Bone marrow (tissue), 2 donors: ENCODE results near the gene C2CD5.
A peak's percentile ranks its signal among the peaks of the same experiment; 100 is the strongest.
"Not testable (repeated sequence)": the region's sequence is repeated elsewhere in the genome, so short reads cannot be mapped to it uniquely, and the experiment has no call there.

ENCODE experiments used
- DNase-seq, 2 donors: peaks; one replicate each; lab custom pipeline; 2025; lab: John Stamatoyannopoulos, UW

The C2CD5 gene, protein sequence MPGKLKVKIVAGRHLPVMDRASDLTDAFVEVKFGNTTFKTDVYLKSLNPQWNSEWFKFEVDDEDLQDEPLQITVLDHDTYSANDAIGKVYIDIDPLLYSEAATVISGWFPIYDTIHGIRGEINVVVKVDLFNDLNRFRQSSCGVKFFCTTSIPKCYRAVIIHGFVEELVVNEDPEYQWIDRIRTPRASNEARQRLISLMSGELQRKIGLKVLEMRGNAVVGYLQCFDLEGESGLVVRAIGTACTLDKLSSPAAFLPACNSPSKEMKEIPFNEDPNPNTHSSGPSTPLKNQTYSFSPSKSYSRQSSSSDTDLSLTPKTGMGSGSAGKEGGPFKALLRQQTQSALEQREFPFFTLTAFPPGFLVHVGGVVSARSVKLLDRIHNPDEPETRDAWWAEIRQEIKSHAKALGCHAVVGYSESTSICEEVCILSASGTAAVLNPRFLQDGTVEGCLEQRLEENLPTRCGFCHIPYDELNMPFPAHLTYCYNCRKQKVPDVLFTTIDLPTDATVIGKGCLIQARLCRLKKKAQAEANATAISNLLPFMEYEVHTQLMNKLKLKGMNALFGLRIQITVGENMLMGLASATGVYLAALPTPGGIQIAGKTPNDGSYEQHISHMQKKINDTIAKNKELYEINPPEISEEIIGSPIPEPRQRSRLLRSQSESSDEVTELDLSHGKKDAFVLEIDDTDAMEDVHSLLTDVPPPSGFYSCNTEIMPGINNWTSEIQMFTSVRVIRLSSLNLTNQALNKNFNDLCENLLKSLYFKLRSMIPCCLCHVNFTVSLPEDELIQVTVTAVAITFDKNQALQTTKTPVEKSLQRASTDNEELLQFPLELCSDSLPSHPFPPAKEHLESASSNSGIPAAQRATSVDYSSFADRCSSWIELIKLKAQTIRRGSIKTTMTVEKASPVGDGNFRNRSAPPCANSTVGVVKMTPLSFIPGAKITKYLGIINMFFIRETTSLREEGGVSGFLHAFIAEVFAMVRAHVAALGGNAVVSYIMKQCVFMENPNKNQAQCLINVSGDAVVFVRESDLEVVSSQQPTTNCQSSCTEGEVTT

GRCh38 chr12:22544038-22544979 is at the start of gene C2CD5:
TSS of gene C2CD5 (minus strand) at chr12:22544542. CDS start at chr12:22544150, 392 bp downstream.
- peak; percentile 81 to 94 for DNase-seq

DNA sequence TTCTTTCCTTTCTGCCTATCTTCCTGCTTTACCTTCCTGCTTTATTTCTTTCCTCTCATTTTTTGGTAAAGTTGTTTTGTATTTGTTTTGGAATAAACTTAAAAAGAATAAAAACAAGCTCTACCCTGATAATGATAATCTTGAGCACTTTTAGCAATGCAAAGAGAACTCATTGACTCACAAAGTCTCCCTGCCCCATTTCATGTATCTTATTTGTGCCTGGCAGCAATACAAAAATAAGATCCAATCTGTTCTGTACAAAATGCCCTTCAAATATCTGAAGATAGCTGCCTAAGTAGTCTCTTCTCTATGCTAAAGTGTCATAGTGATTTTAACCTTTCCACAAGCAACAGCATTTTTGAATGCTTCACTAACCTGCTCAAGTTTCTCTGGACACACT is 49.5 kb upstream of the C2CD5 start:
- no peak for DNase-seq

DNA sequence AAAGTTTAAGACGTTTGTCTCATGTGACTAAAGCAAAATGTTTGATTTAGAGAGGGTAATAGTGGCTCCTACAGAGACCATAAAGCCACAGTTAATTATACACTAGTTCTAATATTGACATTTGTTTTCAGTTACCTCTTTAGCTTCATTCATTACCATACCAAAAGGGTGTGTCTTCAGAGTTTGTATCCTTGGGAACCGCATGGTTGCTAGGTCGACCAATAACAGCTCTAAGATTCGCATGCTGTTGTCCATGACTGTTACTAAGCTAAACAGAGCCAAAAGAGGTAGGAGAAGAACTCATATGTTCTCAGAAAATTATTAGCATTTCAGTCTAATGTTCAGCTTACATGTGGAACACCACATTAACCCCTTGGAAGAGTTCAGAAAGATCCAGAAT is 44.5 kb upstream of the C2CD5 start:
- no peak for DNase-seq

DNA sequence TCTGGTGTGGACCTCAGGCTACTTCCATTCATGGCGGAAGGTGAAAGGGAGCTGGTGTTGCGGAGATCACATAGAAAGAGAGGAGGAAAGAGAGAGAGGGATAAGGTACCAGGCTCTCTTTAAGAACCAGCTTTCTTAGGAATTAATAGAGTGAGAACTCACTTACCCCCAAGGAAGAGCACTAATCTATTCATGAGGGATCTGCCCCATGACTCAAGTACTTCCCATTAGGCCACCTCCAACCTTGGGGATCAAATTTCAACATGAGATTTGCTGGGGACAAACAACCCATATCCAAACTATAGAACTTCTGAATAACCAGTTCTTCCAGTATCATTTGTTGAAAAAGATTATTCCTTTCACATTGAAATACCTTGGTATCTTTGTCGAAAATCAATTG is 34.0 kb upstream of the C2CD5 start:
- DNase-seq, result no peak

- no peak for DNase-seq
These were observed 33.3 kb upstream of the C2CD5 start for GRCh38 chr12:22577667-22578066.

DNA sequence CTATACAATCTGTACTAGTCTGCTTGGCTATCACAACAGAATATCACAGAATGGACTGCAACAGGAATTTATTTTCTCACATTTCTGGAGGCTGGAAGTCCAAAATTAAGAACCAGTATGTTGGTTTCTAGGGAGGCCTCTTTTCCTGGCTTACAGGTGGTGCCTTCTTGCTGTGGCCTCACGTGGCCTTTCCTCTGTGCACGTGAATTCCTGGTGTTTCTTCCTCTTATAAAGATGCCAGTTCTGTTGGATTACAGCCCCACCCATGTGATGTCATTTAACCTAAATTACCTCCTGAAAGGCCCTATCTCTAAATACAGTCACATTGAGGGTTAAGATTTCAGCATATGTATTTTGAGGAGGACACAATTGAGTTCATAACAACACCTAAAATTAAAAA is 32.1 kb upstream of the C2CD5 start:
- no peak for DNase-seq

DNA sequence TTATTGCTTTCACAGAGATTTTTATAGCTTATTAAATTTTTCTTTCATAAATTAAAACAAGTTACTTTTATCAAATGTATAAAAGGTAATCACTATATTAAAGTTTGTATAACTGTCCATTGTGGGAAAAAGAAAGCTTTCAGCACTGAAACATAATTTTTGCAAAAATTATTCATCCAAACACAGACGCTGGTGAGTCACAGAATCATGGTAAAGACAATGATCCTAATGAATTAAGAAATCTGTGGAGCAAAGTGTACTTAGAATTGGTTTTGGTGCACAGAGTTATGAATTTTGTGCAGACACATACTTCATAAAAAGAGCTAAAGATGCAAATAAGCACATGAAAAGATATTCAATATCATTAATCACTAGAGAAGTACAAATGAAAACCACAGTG is 31.7 kb upstream of the C2CD5 start:
- no peak for DNase-seq

DNA sequence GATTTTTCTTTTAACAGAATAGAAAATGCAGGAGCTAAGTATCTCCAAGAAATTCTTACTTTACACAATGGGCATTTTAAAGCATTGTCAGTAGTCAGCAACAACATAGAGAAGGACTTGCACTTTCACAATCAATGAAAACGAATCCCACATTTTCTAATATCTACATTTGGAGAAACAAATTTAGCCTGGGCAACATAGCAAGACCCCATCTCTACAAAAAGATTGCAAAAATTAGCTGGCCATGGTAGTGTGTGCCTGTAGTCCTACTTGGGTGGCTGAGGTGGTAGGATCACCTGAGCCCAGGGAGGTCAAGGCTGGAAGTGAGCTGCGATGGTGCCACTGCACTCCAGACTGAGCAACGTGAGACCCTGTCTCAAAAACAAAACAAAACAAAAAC is 30.6 kb upstream of the C2CD5 start:
- DNase-seq, result no peak

- DNase-seq, result no peak
These were observed 28.8 kb upstream of the C2CD5 start for GRCh38 chr12:22573181-22573580.

- no peak for DNase-seq
These were observed 24.9 kb upstream of the C2CD5 start for GRCh38 chr12:22569253-22569652.

- no peak for DNase-seq
These were observed 18.0 kb upstream of the C2CD5 start for GRCh38 chr12:22562036-22563028.

GRCh38 chr12:22554750-22555149 is 10.4 kb upstream of the C2CD5 start:
- not testable (repeated sequence) for DNase-seq

DNA sequence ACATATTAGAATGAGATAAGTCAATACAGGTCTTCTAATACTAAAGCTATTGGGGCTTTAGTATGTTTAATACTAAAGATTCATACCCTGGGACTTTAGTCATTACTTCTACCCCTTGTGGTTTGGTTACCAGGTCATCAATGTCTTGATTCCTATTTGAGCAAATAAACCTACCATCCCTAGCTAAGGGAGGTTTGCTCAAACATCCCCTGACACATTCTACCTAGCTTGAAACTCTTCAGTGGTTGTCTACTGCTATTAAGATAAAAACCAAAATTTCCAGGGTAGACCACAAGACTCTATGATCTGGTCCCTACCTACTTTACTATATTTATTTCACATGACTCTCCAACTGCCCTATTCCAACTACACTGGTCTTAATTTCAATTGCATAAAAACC is 7.3 kb upstream of the C2CD5 start:
- no peak for DNase-seq

- DNase-seq, result no peak
These were observed 913 bp upstream of the C2CD5 start for GRCh38 chr12:22545255-22545654.

DNA sequence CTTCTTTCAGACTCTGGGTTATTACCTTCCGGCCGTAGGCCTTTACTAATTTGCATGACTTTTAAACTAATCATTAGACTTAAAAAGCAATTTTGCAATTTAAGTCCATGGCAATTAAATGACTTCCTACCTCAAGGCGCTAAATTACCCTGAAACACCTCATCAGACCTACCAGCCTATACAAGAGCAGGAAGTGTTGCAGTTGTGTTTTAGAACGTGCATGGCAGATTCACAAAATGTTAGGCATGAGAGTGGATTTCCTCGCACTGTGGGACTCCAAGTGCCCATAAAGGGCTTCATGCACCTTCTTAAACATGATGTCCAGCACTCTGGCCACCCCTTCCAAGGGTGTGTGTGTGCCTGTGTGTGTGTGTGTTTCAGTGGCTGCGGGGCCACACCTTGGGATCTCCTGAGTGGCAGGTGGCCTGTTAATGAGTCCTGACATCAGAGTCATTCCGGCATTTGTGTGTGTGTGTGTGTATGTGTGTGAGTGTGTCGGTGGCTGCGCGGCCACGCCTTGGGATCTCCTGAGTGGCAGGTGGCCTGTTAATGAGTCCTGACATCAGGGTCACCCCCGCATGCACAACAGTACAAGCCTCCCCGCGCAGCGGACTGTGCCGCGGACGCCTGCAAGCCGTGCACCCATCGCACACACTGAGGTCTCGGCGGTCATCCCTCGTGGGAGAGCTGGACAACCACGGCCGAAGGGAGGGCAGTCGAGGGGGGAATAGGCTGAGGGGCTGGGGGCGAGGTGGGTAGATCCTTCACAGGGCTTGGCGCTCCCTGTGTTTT is 900 bp downstream of the C2CD5 start:
- DNase-seq, result peak in 1 of 2 donors; percentile 1

DNA sequence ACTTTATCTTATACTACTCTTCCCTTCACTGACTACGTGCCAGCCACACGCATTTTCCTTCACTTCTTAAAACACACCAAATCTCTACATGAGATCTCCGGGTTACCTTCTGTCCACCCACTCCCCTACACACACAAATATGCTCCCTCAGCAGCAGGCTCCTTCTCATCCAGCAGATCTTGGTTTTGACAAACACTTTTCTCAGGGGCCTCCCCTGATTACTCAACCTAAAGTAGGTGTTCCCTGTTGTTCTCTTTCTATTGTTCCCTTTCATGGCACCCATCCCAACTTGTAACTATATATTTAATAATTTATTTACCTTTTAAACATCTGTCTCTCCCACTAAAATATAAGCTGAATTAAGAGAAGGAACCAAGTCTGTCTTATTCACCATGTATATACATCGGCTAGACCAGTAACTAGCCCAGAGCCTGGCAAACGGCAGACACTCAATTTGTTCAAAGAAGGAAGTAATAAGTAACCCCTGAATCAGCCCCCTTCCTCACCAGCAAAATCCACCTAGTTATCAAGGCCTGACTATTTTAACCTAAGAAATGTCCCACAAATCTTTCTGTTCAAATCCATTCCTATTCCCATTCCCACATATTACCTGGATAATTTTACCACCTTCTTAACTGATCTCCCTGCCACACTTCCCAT is 2.7 kb downstream of the C2CD5 start:
- DNase-seq, result no peak

DNA sequence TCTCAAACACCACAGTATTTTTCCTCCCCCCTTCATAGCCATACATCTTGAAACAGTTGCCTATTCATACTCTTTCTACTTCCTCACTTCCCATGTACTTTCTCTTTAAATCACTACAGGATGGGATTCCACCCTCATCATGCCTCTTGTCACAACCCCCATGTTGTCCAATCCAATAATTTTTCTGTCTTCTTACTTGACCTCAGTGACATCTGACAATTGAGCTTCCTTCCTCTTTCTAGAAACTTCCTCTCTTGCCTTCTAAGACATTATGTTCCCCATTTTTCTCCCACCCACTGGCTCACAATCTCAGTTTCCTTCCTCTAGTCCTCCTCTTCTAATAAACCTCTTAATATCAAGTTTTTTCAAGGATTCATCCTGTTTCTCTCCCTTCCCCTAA is 5.3 kb downstream of the C2CD5 start:
- peak in 1 of 2 donors; percentile 96 for DNase-seq

GRCh38 chr12:22538311-22538710 is 6.0 kb downstream of the C2CD5 start:
- DNase-seq, result no peak

DNA sequence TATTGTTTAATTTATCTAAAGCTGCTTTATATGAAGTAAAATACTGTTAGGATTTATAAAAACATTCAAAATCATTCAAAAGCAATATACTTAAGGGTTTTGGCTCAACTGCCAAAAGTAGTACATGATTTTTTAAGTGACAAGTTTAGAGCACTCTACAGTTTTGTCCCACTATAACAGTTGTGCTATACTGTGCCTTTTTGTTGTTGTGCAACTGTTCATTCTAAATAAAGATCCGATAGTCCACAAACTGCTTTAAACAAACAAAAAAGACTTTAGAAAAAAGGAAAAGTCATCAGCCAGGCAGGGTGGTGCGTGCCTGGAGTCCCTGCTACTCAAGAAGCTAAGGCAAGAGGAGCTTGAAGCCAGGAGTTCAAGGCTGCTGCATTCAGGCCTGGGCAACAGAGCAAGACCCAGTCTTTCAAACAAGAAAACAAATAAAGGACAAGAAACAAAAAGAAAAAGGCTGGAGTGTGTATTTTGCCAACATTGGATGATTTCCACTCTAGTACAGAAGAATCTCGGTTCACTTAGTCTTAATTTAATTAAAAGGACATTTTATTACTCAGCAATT is 7.3 kb downstream of the C2CD5 start:
- no peak for DNase-seq
